Measurements from ENCODE around the gene UBQLN1.
"Not testable (repeated sequence)": the region's sequence is repeated elsewhere in the genome, so short reads cannot be mapped to it uniquely, and the experiment has no call there.

The UBQLN1 gene

GRCh38 chr9:83630938-83631457 lies 76.8 kb downstream of the UBQLN1 start:
- DNase-seq (ENCODE audit: low read depth), result no peak

GRCh38 chr9:83629433-83630104 lies 78.2 kb downstream of the UBQLN1 start:
- DNase-seq (ENCODE audit: low read depth), result no peak

GRCh38 chr9:83628540-83628939 lies 79.2 kb downstream of the UBQLN1 start:
- DNase-seq (ENCODE audit: low read depth), result no peak

- no peak for DNase-seq (ENCODE audit: low read depth)
These were observed 82.6 kb downstream of the UBQLN1 start for GRCh38 chr9:83625178-83625577.

GRCh38 chr9:83623679-83624076 lies 84.1 kb downstream of the UBQLN1 start:
- DNase-seq (ENCODE audit: low read depth), result no peak

GRCh38 chr9:83622939-83623678 lies 84.6 kb downstream of the UBQLN1 start, which contains the start of gene IDNK:
IDNK (plus strand) TSS chr9:83623143; CDS start chr9:83623172, 29 bp downstream.
- DNase-seq (ENCODE audit: low read depth), result peak; percentile 28

- no peak for DNase-seq (ENCODE audit: low read depth)
These were observed 85.3 kb downstream of the UBQLN1 start for GRCh38 chr9:83622433-83622938.

GRCh38 chr9:83620841-83621636 lies 86.7 kb downstream of the UBQLN1 start:
- DNase-seq (ENCODE audit: low read depth), result no peak

- no peak for DNase-seq (ENCODE audit: low read depth)
These were observed 90.5 kb downstream of the UBQLN1 start for GRCh38 chr9:83617299-83617698.

- DNase-seq (ENCODE audit: low read depth), result not testable (repeated sequence)
These were observed 94.5 kb downstream of the UBQLN1 start for GRCh38 chr9:83613298-83613697.
